Measurements from ENCODE around the gene KLHL5. TPM values are rescaled to one million over a fixed set of nuclear protein-coding genes. Genes with fewer than 3 reads are reported as not detected.

Gene KLHL5
- total RNA-seq, 2 donors from 2014 or later: 21.0 to 29.6 TPM

DNA sequence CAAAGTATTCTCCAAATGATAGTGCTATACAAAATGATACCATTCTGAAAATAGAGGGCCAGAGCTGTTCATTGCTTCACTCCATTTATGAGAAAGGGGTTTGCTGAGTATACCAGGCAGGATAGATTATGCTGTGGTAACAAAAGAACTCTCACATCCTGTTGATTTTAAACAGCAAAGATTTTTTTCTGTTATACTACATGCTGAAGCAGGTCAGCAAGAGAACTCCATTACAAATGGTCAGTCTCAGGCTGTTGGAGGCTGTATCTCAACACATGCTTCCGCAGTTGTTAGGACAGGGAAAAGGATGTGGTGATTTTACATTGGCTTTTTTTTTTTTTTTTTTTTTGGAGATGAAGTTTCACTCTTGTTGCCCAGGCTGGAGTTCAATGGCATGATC lies 13.7 kb upstream of the KLHL5 start:
- no peaks in the 10 kb centered on the region for H3K36me3 ChIP-seq
- no peak overlapping the region for H3K4me3 ChIP-seq
- no peaks in the 10 kb centered on the region for H3K27me3 ChIP-seq (replicated peaks; ENCODE audit: insufficient read depth)
- DNase-seq (ENCODE audit: low spot score) (no peak), ATAC-seq (ENCODE audit: insufficient number of reproducible peaks, low FRiP score, low read depth) (no peak)
- peaks cover 9 to 22% of the 10 kb centered on the region in 2 donors for H3K4me1 ChIP-seq (ENCODE audit: control insufficient read depth in 1 of 2, low read depth in 2 of 2)
- TF ChIP-seq CTCF (IDR thresholded peaks at IDR 0.05): no peak
- no peak overlapping the region for H3K27ac ChIP-seq
- no peaks in the 10 kb centered on the region for H3K9me3 ChIP-seq

GRCh38 chr4:39050590-39050989 lies 11.4 kb upstream of the KLHL5 start:
- Histone ChIP-seq H3K27me3 (replicated peaks; ENCODE audit: insufficient read depth) (no peaks in the 10 kb centered on the region), H3K4me1 (ENCODE audit: control insufficient read depth in 1 of 2, low read depth in 2 of 2) (peaks cover 0 to 15% of the 10 kb centered on the region in 2 donors), H3K9me3 (no peaks in the 10 kb centered on the region), H3K27ac (no peak overlapping the region), H3K4me3 (no peak overlapping the region), H3K36me3 (no peaks in the 10 kb centered on the region)
- TF ChIP-seq CTCF (IDR thresholded peaks at IDR 0.05): no peak
- DNase-seq (ENCODE audit: low spot score): no peak
- no peak for ATAC-seq (ENCODE audit: insufficient number of reproducible peaks, low FRiP score, low read depth)

DNA sequence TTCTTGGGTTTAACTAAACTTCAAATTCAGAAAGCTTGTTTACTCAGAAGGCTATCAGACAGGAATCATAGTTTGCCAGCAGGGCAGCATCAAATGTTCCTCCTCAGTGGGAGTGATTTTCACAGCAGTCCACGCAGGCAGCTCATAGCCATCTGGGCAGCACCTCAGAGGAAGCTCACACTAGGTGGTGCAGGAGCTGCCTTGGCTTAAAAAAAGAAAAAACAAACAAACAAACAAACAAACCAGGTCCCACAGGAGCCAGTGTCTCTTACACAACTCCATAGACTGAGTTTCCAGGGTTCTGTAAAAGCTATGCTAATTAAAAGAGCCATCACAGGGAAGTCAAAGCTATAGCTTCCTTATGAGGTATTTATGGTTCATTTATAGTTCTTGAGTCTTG lies 10.5 kb upstream of the KLHL5 start:
- Histone ChIP-seq H3K27me3 (replicated peaks; ENCODE audit: insufficient read depth) (no peaks in the 10 kb centered on the region), H3K27ac (no peak overlapping the region), H3K9me3 (no peaks in the 10 kb centered on the region), H3K36me3 (no peaks in the 10 kb centered on the region), H3K4me1 (ENCODE audit: control insufficient read depth in 1 of 2, low read depth in 2 of 2) (peaks cover 0 to 11% of the 10 kb centered on the region in 2 donors), H3K4me3 (no peak overlapping the region)
- TF ChIP-seq CTCF (IDR thresholded peaks at IDR 0.05): no peak
- no peak for DNase-seq (ENCODE audit: low spot score)
- ATAC-seq (ENCODE audit: insufficient number of reproducible peaks, low FRiP score, low read depth): no peak

DNA sequence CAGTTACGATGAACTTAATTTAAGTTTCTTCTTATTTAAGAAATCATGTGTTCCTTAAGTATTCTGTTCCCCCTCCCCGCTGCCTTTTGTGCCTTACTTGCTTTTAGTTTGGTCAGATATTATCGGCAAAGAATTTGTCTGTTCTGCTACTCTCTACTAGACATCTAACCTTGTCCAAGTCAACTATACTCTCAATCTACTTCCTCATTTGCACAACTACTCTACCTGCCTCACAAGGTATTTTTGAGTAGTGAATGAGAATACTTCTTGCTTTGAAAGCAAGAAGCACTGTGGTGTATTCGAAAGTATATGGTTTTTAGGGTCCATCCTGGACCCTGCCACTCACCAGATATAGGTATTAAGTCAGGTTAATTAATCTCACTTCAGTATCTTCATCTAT lies 8.0 kb upstream of the KLHL5 start:
- Histone ChIP-seq H3K27me3 (replicated peaks; ENCODE audit: insufficient read depth) (no peaks in the 10 kb centered on the region), H3K4me3 (no peak overlapping the region), H3K36me3 (no peaks in the 10 kb centered on the region), H3K27ac (no peak overlapping the region), H3K9me3 (no peaks in the 10 kb centered on the region), H3K4me1 (ENCODE audit: control insufficient read depth in 1 of 2, low read depth in 2 of 2) (no peaks in the 10 kb centered on the region)
- TF ChIP-seq CTCF (IDR thresholded peaks at IDR 0.05): no peak
- no peak for ATAC-seq (ENCODE audit: insufficient number of reproducible peaks, low FRiP score, low read depth)
- DNase-seq (ENCODE audit: low spot score): no peak

DNA sequence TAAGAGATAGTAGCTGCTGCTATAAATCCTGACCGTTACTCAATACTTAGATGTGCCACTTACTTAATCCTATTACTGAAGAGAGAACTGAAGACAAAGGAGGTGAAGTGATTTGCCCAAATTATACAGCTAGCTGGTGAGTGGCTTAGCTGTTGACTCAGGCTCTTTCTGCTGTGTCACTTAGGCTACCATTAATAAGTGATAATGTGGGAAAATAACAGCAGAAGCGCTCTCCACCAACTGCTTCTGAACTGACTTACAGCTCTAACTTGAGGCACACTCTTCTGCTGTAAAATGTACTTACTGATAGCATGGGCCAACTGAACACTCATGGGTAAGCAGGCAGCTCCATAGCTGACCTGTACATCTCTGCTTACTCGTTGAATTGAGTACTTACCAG lies 7.5 kb upstream of the KLHL5 start:
- H3K4me3 ChIP-seq: no peak overlapping the region
- no peaks in the 10 kb centered on the region for H3K27me3 ChIP-seq (replicated peaks; ENCODE audit: insufficient read depth)
- no peaks in the 10 kb centered on the region for H3K9me3 ChIP-seq
- no peaks in the 10 kb centered on the region for H3K4me1 ChIP-seq (ENCODE audit: control insufficient read depth in 1 of 2, low read depth in 2 of 2)
- ATAC-seq (ENCODE audit: insufficient number of reproducible peaks, low FRiP score, low read depth): no peak
- no peak for TF ChIP-seq CTCF (IDR thresholded peaks at IDR 0.05)
- DNase-seq (ENCODE audit: low spot score): no peak
- H3K27ac ChIP-seq: no peak overlapping the region
- no peaks in the 10 kb centered on the region for H3K36me3 ChIP-seq
